Nephron progenitor cell (in vitro differentiated cells): ENCODE data around the gene MAGEH1.

Experiments used
- DNase-seq: peaks from one replicate; pipeline ENCODE4 v3.0.0; 2021
- H3K27ac Mint-ChIP-seq: 2 replicates; pipeline ENCODE4 v1.8.0; 2021; ENCODE audit warnings: mild to moderate bottlenecking, moderate library complexity, mixed read lengths
- H3K27me3 Mint-ChIP-seq: 2 replicates; pipeline ENCODE4 v1.8.0; 2021; ENCODE audit warnings: mild to moderate bottlenecking, low read depth, mixed read lengths; ENCODE audit not compliant: poor library complexity
- H3K36me3 Mint-ChIP-seq: 2 replicates; pipeline ENCODE4 v1.8.0; 2021; ENCODE audit warnings: low read depth, mixed read lengths
- H3K4me1 Mint-ChIP-seq: 2 replicates; pipeline ENCODE4 v1.8.0; 2021; ENCODE audit warnings: mixed read lengths
- H3K4me3 Mint-ChIP-seq: 2 replicates; pipeline ENCODE4 v1.8.0; 2021; ENCODE audit warnings: mild to moderate bottlenecking, moderate library complexity, mixed read lengths
- H3K9me3 Mint-ChIP-seq: 2 replicates; pipeline ENCODE4 v1.8.0; 2021; ENCODE audit warnings: mild to moderate bottlenecking, moderate library complexity, mixed read lengths
- CTCF ChIP-seq: fragments of 200-600 bp; sonication (generic); IDR thresholded peaks from 2 replicates; pipeline ENCODE4 v1.5.0; 2021; ENCODE audit warnings: antibody characterized with exemption

The MAGEH1 gene

GRCh38 chrX:55488006-55488592 is 36.2 kb downstream of the MAGEH1 start:
- Mint-ChIP-seq H3K9me3 (peaks cover 57% of the 10 kb centered on the region), H3K36me3 (peaks cover 16% of the 10 kb centered on the region), H3K4me3 (peak overlapping the region; percentile 76), H3K27ac (peak overlapping the region; percentile 45), H3K27me3 (peaks cover 3% of the 10 kb centered on the region), H3K4me1 (peaks cover 12% of the 10 kb centered on the region)
- no peak for DNase-seq
- TF ChIP-seq CTCF = no peak

- H3K27me3 Mint-ChIP-seq = peaks cover 3% of the 10 kb centered on the region
- peaks cover 16% of the 10 kb centered on the region for H3K36me3 Mint-ChIP-seq
- no peak for TF ChIP-seq CTCF
Measured at GRCh38 chrX:55488593-55489313, 36.8 kb downstream of the MAGEH1 start.

GRCh38 chrX:55489314-55490009 is 37.5 kb downstream of the MAGEH1 start, which contains the start of gene USP51:
USP51 (minus strand) TSS chrX:55489848; CDS start chrX:55488939, 909 bp downstream.
- no peak for TF ChIP-seq CTCF
- H3K4me3 Mint-ChIP-seq = peak within 1 kb of the TSS; percentile 97
- H3K4me1 Mint-ChIP-seq = peaks cover 12% of the 10 kb centered on the region
- peak within 1 kb of the TSS; percentile 99 for H3K27ac Mint-ChIP-seq
- peaks cover 49% of the 10 kb centered on the region for H3K9me3 Mint-ChIP-seq
- peaks cover 3% of the 10 kb centered on the region for H3K27me3 Mint-ChIP-seq
- peaks cover 16% of the 10 kb centered on the region for H3K36me3 Mint-ChIP-seq
- DNase-seq = peak; percentile 51

More at GRCh38 chrX:55488593-55489313, 36.8 kb downstream of the MAGEH1 start:
- DNase-seq = peak; percentile 67
- peaks cover 12% of the 10 kb centered on the region for H3K4me1 Mint-ChIP-seq
- peaks cover 52% of the 10 kb centered on the region for H3K9me3 Mint-ChIP-seq
- H3K4me3 Mint-ChIP-seq = peak overlapping the region; percentile 97
- H3K27ac Mint-ChIP-seq = peak overlapping the region; percentile 99

- Mint-ChIP-seq H3K27ac (peak overlapping the region; percentile 99), H3K4me1 (peaks cover 12% of the 10 kb centered on the region), H3K27me3 (no peaks in the 10 kb centered on the region), H3K9me3 (peaks cover 44% of the 10 kb centered on the region), H3K4me3 (peak overlapping the region; percentile 97), H3K36me3 (peaks cover 16% of the 10 kb centered on the region)
- no peak for TF ChIP-seq CTCF
- no peak for DNase-seq
Measured at GRCh38 chrX:55490121-55490520, 38.2 kb downstream of the MAGEH1 start.

GRCh38 chrX:55490974-55491373 is 39.0 kb downstream of the MAGEH1 start:
- H3K9me3 Mint-ChIP-seq = peaks cover 44% of the 10 kb centered on the region
- TF ChIP-seq CTCF = no peak
- no peak overlapping the region for H3K4me3 Mint-ChIP-seq
- peaks cover 16% of the 10 kb centered on the region for H3K36me3 Mint-ChIP-seq
- no peak overlapping the region for H3K27ac Mint-ChIP-seq
- H3K27me3 Mint-ChIP-seq = no peaks in the 10 kb centered on the region
- DNase-seq = no peak
- H3K4me1 Mint-ChIP-seq = peaks cover 12% of the 10 kb centered on the region
